ENCODE measurements around the gene DGKI. TPM values are rescaled to one million over a fixed set of nuclear protein-coding genes. Genes with fewer than 3 reads are reported as not detected.

DGKI gene
- total RNA-seq, 1 experiment from 2014 or later: 0.79 TPM

GRCh38 chr7:137480824-137481365 lies 365.9 kb downstream of the DGKI start:
- ChIA-PET POLR2A (no interaction called here), CTCF (no interaction called here)
- Mint-ChIP-seq H3K36me3 (no peaks in the 10 kb centered on the region), H3K4me1 (no peaks in the 10 kb centered on the region), H3K27me3 (ENCODE audit: low read depth) (no peaks in the 10 kb centered on the region; the same call in 1 of the 2 replicates), H3K27ac (no peak overlapping the region), H3K9me3 (peaks cover 7% of the 10 kb centered on the region), H3K4me3 (no peak overlapping the region)
- TF ChIP-seq ZNF219 (CRISPR knock-in tag; IDR thresholded peaks at IDR 0.05; ENCODE audit: borderline replicate concordance) (no peak), MXD4 (CRISPR knock-in tag; IDR thresholded peaks at IDR 0.05; ENCODE audit: borderline replicate concordance) (no peak), ATF6 (CRISPR knock-in tag; IDR thresholded peaks at IDR 0.05) (no peak), RORB (CRISPR knock-in tag; IDR thresholded peaks at IDR 0.05) (no peak), ZNF671 (CRISPR knock-in tag; IDR thresholded peaks at IDR 0.05) (no peak), SMAD4 (CRISPR knock-in tag; IDR thresholded peaks at IDR 0.05) (no peak), ZNF263 (CRISPR knock-in tag; IDR thresholded peaks at IDR 0.05; ENCODE audit: low read depth) (no peak), ZBTB43 (CRISPR knock-in tag; IDR thresholded peaks at IDR 0.05) (no peak), NR3C1 (CRISPR knock-in tag; conservative IDR thresholded peaks at IDR 0.05; ENCODE audit: low read depth) (no peak), OVOL2 (CRISPR knock-in tag; IDR thresholded peaks at IDR 0.05; ENCODE audit: borderline replicate concordance) (no peak), CREB1 (CRISPR knock-in tag; IDR thresholded peaks at IDR 0.05) (no peak), FOXP4 (CRISPR knock-in tag; IDR thresholded peaks at IDR 0.05) (no peak), CDX4 (CRISPR knock-in tag; IDR thresholded peaks at IDR 0.05; ENCODE audit: borderline replicate concordance) (no peak), SMAD3 (CRISPR knock-in tag; IDR thresholded peaks at IDR 0.05; ENCODE audit: borderline replicate concordance) (no peak), NFATC4 (CRISPR knock-in tag; IDR thresholded peaks at IDR 0.05) (no peak), HMGA2 (CRISPR knock-in tag; IDR thresholded peaks at IDR 0.05) (no peak)
- TF ChIP-seq, protein P1, sequence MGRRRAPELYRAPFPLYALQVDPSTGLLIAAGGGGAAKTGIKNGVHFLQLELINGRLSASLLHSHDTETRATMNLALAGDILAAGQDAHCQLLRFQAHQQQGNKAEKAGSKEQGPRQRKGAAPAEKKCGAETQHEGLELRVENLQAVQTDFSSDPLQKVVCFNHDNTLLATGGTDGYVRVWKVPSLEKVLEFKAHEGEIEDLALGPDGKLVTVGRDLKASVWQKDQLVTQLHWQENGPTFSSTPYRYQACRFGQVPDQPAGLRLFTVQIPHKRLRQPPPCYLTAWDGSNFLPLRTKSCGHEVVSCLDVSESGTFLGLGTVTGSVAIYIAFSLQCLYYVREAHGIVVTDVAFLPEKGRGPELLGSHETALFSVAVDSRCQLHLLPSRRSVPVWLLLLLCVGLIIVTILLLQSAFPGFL (CRISPR knock-in tag; IDR thresholded peaks at IDR 0.05; ENCODE audit: borderline replicate concordance): no peak
- TF ChIP-seq, protein P2, sequence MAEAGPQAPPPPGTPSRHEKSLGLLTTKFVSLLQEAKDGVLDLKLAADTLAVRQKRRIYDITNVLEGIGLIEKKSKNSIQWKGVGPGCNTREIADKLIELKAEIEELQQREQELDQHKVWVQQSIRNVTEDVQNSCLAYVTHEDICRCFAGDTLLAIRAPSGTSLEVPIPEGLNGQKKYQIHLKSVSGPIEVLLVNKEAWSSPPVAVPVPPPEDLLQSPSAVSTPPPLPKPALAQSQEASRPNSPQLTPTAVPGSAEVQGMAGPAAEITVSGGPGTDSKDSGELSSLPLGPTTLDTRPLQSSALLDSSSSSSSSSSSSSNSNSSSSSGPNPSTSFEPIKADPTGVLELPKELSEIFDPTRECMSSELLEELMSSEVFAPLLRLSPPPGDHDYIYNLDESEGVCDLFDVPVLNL (CRISPR knock-in tag; IDR thresholded peaks at IDR 0.05; ENCODE audit: borderline replicate concordance, low read depth): no peak
- ATAC-seq: no peak
- DNase-seq (ENCODE audit: low spot score): no peak
